ENCODE measurements around the gene PDIA4.

- TF ChIP-seq MLX (CRISPR knock-in tag; IDR thresholded peaks at IDR 0.05) (no peak), ZNF121 (CRISPR knock-in tag; IDR thresholded peaks at IDR 0.05) (no peak), ATF3 (CRISPR knock-in tag; conservative IDR thresholded peaks at IDR 0.05) (no peak), CTCF (IDR thresholded peaks at IDR 0.05) (no peak), IRF1 (CRISPR knock-in tag; IDR thresholded peaks at IDR 0.05) (no peak), AFF4 (CRISPR knock-in tag; IDR thresholded peaks at IDR 0.05; ENCODE audit: borderline replicate concordance) (no peak), ESRRA (CRISPR knock-in tag; IDR thresholded peaks at IDR 0.05; ENCODE audit: borderline replicate concordance) (no peak)
Observed at GRCh38 chr7:148994576-148994975, 33.7 kb downstream of the PDIA4 start.
